Measurements from ENCODE around the gene ETHE1. TPM values are rescaled to one million over a fixed set of nuclear protein-coding genes. Genes with fewer than 3 reads are reported as not detected.

The ETHE1 gene
- total and polyA plus RNA-seq, 8 donors: 17.1 to 39.8 (median 20.2) TPM

- Histone ChIP-seq H3K36me3 (no peaks in the 10 kb centered on the region), H3K4me1 (peaks cover 4 to 38% of the 10 kb centered on the region in 2 donors), H3K27ac (no peak overlapping the region), H3K27me3 (peaks cover 0 to 20% of the 10 kb centered on the region in 2 donors), H3K4me3 (no peak overlapping the region), H3K9me3 (no peaks in the 10 kb centered on the region)
- TF ChIP-seq, protein P1, sequence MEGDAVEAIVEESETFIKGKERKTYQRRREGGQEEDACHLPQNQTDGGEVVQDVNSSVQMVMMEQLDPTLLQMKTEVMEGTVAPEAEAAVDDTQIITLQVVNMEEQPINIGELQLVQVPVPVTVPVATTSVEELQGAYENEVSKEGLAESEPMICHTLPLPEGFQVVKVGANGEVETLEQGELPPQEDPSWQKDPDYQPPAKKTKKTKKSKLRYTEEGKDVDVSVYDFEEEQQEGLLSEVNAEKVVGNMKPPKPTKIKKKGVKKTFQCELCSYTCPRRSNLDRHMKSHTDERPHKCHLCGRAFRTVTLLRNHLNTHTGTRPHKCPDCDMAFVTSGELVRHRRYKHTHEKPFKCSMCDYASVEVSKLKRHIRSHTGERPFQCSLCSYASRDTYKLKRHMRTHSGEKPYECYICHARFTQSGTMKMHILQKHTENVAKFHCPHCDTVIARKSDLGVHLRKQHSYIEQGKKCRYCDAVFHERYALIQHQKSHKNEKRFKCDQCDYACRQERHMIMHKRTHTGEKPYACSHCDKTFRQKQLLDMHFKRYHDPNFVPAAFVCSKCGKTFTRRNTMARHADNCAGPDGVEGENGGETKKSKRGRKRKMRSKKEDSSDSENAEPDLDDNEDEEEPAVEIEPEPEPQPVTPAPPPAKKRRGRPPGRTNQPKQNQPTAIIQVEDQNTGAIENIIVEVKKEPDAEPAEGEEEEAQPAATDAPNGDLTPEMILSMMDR (IDR thresholded peaks at IDR 0.05): no peak
- DNase-seq (no peak), ATAC-seq (no peak)
- intact Hi-C loops (cut with DNase I): no loop called here
These were observed 59.7 kb downstream of the ETHE1 start for GRCh38 chr19:43467276-43467675.

GRCh38 chr19:43466793-43467192, 60.2 kb downstream of the ETHE1 start:
- intact Hi-C loops (cut with DNase I): no loop called here
- H3K4me1 ChIP-seq: peaks cover 4 to 38% of the 10 kb centered on the region in 2 donors
- H3K36me3 ChIP-seq: no peaks in the 10 kb centered on the region
- peaks cover 0 to 20% of the 10 kb centered on the region in 2 donors for H3K27me3 ChIP-seq
- no peak overlapping the region for H3K4me3 ChIP-seq
- ATAC-seq (no peak), DNase-seq (no peak)
- no peaks in the 10 kb centered on the region for H3K9me3 ChIP-seq
- TF ChIP-seq, protein P1 (IDR thresholded peaks at IDR 0.05): no peak
- H3K27ac ChIP-seq: no peak overlapping the region

GRCh38 chr19:43465468-43466120, 61.4 kb downstream of the ETHE1 start, which contains the start of gene LYPD3:
Gene LYPD3, minus strand, starts transcription at chr19:43465608. Its CDS starts 37 bp downstream, at chr19:43465571.
- Histone ChIP-seq H3K36me3 (no peaks in the 10 kb centered on the region), H3K27ac (peak within 1 kb of the TSS; percentile 62 to 70), H3K4me1 (peaks cover 4 to 38% of the 10 kb centered on the region in 2 donors), H3K9me3 (no peaks in the 10 kb centered on the region), H3K27me3 (peaks cover 0 to 20% of the 10 kb centered on the region in 2 donors), H3K4me3 (peak within 1 kb of the TSS; percentile 50 to 66)
- TF ChIP-seq, protein P1 (IDR thresholded peaks at IDR 0.05): no peak
- peak in 2 of 4 donors; percentile 44 to 86 for DNase-seq
- intact Hi-C loops (cut with DNase I): no loop called here
- no peak for ATAC-seq

DNA sequence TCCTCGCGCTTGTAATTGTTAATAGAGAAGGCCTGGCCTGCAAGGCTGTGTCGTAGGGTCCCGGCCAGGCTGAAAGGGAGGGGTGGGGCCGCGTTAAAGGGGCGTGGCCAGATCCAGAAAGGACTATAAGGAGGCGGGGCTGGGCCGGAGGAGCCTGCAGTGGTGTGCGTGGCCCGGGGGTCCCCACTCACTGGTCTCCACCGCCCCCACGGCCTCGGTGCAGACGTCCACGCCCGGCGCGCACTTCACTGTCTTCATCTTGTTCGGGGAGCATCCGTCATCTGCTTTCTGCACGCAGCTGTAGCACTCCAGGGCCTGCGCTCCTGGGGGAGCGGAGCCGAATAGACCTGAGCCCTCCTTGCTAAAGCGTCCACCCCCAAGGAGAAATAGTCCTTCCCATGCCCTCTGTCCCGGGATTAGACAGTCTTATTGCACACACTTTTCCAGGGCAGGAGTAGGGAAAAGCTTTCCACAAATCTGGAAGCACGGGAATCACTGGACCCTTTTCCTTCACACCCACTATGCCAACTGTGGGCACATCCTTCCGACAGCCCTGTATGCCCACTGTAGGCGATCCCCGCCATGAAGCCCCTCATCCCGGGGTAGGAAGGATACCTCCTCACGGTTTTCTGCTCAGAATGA, 62.7 kb downstream of the ETHE1 start:
- DNase-seq (peak in 2 of 4 donors; percentile 80 to 90), ATAC-seq (peak; percentile 68)
- Histone ChIP-seq H3K4me1 (peaks cover 4 to 38% of the 10 kb centered on the region in 2 donors), H3K36me3 (no peaks in the 10 kb centered on the region), H3K27me3 (peaks cover 0 to 20% of the 10 kb centered on the region in 2 donors), H3K27ac (peak overlapping the region; percentile 62 to 70), H3K4me3 (peak overlapping the region; percentile 50 to 66), H3K9me3 (no peaks in the 10 kb centered on the region)
- TF ChIP-seq, protein P1 (IDR thresholded peaks at IDR 0.05): no peak
- intact Hi-C loops (cut with DNase I): no loop called here

Data from left lung (tissue), 10 donors.